GM19193 (cell line): ENCODE measurements around the gene FSIP1.

ENCODE experiments used
- POLR2A ChIP-seq: IDR thresholded peaks from 4 replicates; pipeline ENCODE4 v1.6.1; 2011; ENCODE audit not compliant: insufficient read depth, insufficient read length; ENCODE audit errors: extremely low read depth

The FSIP1 gene

GRCh38 chr15:39644136-39644535 is 138.5 kb downstream of the FSIP1 start:
- TF ChIP-seq POLR2A = no peak

GRCh38 chr15:39643727-39644126 is 138.9 kb downstream of the FSIP1 start:
- TF ChIP-seq POLR2A = no peak

- TF ChIP-seq POLR2A = no peak
Observed at GRCh38 chr15:39642011-39642640, 140.5 kb downstream of the FSIP1 start.

GRCh38 chr15:39641191-39641889 is 141.3 kb downstream of the FSIP1 start:
- no peak for TF ChIP-seq POLR2A

GRCh38 chr15:39640665-39641064 is 142.0 kb downstream of the FSIP1 start:
- no peak for TF ChIP-seq POLR2A

- TF ChIP-seq POLR2A = no peak
Observed at GRCh38 chr15:39639037-39639436, 143.6 kb downstream of the FSIP1 start.

GRCh38 chr15:39638041-39638440 is 144.6 kb downstream of the FSIP1 start:
- TF ChIP-seq POLR2A = no peak

- no peak for TF ChIP-seq POLR2A
Observed at GRCh38 chr15:39631357-39631756, 151.3 kb downstream of the FSIP1 start.

- TF ChIP-seq POLR2A = no peak
Observed at GRCh38 chr15:39629906-39630305, 152.7 kb downstream of the FSIP1 start.

- no peak for TF ChIP-seq POLR2A
Observed at GRCh38 chr15:39629371-39629770, 153.3 kb downstream of the FSIP1 start.

- no peak for TF ChIP-seq POLR2A
Observed at GRCh38 chr15:39628546-39629257, 153.9 kb downstream of the FSIP1 start.

- no peak for TF ChIP-seq POLR2A
Observed at GRCh38 chr15:39628144-39628508, 154.5 kb downstream of the FSIP1 start.

- TF ChIP-seq POLR2A = no peak
Observed at GRCh38 chr15:39627451-39628143, 155.0 kb downstream of the FSIP1 start.

- TF ChIP-seq POLR2A = no peak
Observed at GRCh38 chr15:39625856-39626255, 156.8 kb downstream of the FSIP1 start.

- no peak for TF ChIP-seq POLR2A
Observed at GRCh38 chr15:39625451-39625850, 157.2 kb downstream of the FSIP1 start.
